K562 (cell line): Measurements from ENCODE around the gene FN1. TPM values are rescaled to one million over a fixed set of nuclear protein-coding genes. Genes with fewer than 3 reads are reported as not detected.
A peak's percentile ranks its signal among the peaks of the same experiment; 100 is the strongest.

Experiments
- ATAC-seq: fragments of 200-7000 bp; cut with Tn5 transposase; 3 replicates; pipeline ENCODE4 v1.9.1; 2020; ENCODE audit warnings: moderate library complexity
- BruUV-seq: library from RNA; stranded (reverse); fragments of 400-500 nt; replicated peaks from 2 replicates; lab custom pipeline; 2021; lab: Mats Ljungman, UMichigan
- CTCF ChIA-PET: fragments of 300-600 bp; formaldehyde crosslinking; extraction: SDS; loops from one replicate; lab custom pipeline; 2021; ENCODE audit warnings: low intra/inter-chr PET ratio; lab: Yijun Ruan, JAX
- POLR2A ChIA-PET: fragments of 300-600, 350-650 bp; sonication (Branson Sonifier 250); formaldehyde crosslinking; extraction: SDS; loops from one replicate; lab custom pipeline; 2021; ENCODE audit warnings: antibody characterized with exemption, inconsistent platforms; lab: Yijun Ruan, JAX
- DNase-seq, 4 experiments: peaks; one replicate each; pipeline versions ENCODE4 v3.0.0 to v3.0.0-alpha.2; 2011 to 2018; ENCODE audit warnings: low spot score in 3 of 4, mixed read lengths in 3 of 4; ENCODE audit errors: extremely low read depth in 1 of 4
- FAIRE-seq: peaks from 2 replicates; lab custom pipeline; 2011; peaks lifted over from hg19 to GRCh38; lab: Jason Lieb, UNC
- H2AFZ ChIP-seq: 2 replicates; pipeline ENCODE4 v1.6.0; 2011; ENCODE audit warnings: low read depth, low read length, control low read depth, inconsistent platforms
- H3K27ac ChIP-seq: fragments of 200-600 bp; 3 replicates; pipeline ENCODE4 v1.8.0; 2011; ENCODE audit warnings: low read depth, mild to moderate bottlenecking, control low read depth, inconsistent platforms, low read length, moderate library complexity, mixed read lengths; ENCODE audit errors: extremely low read depth
- H3K27me3 ChIP-seq, 2 experiments: fragments of 300-600 bp in 1 of 2; 2 replicates in 1 of 2; 3 replicates in 1 of 2; pipeline versions ENCODE4 v1.6.0 to v1.8.0; 2011; ENCODE audit warnings: inconsistent platforms in 2 of 2, low read length in 2 of 2, mild to moderate bottlenecking in 1 of 2, mixed read lengths in 1 of 2, moderate library complexity in 1 of 2; ENCODE audit not compliant: control insufficient read depth in 2 of 2, insufficient read depth in 2 of 2
- H3K36me3 ChIP-seq: fragments of 300-600 bp; 3 replicates; pipeline ENCODE4 v1.8.0; 2011; ENCODE audit warnings: mild to moderate bottlenecking, low read length, inconsistent platforms; ENCODE audit not compliant: control insufficient read depth, insufficient read depth
- H3K4me1 ChIP-seq, 2 experiments: fragments of 200-600 bp in 1 of 2; replicated peaks in 1 of 2; 2 replicates in 1 of 2; 3 replicates in 1 of 2; pipeline versions ENCODE4 v1.5.1 to v1.8.0; 2011; ENCODE audit warnings: inconsistent platforms in 2 of 2, low read length in 2 of 2, mild to moderate bottlenecking in 1 of 2, mixed read lengths in 1 of 2, moderate library complexity in 1 of 2; ENCODE audit not compliant: control insufficient read depth in 2 of 2, insufficient read depth in 2 of 2
- H3K4me2 ChIP-seq: 2 replicates; pipeline ENCODE4 v1.6.1; 2011; ENCODE audit warnings: low read length, control low read depth, inconsistent platforms, mixed read lengths; ENCODE audit not compliant: insufficient read depth
- H3K4me3 ChIP-seq: fragments of 200-600 bp; sonication (generic), shearing (Covaris generic); 2 replicates; pipeline ENCODE4 v1.5.1; 2016; ENCODE audit warnings: control low read depth, inconsistent platforms
- H3K79me2 ChIP-seq: fragments of 200-600 bp; 3 replicates; pipeline ENCODE4 v1.8.0; 2011; ENCODE audit warnings: low read length, inconsistent platforms; ENCODE audit not compliant: control insufficient read depth, insufficient read depth
- H3K9ac ChIP-seq, 2 experiments: 2 replicates each; pipeline versions ENCODE4 v1.6.0 to v1.6.1; 2011; ENCODE audit warnings: low read depth in 2 of 2, low read length in 2 of 2, control low read depth in 1 of 2, inconsistent platforms in 1 of 2, mild to moderate bottlenecking in 1 of 2, mixed read lengths in 1 of 2; ENCODE audit not compliant: insufficient read depth in 1 of 2
- H3K9me1 ChIP-seq: one replicate; pipeline ENCODE4 v1.6.0; 2011; ENCODE audit warnings: inconsistent platforms, mild to moderate bottlenecking, low read length, moderate library complexity; ENCODE audit not compliant: control insufficient read depth, insufficient read depth
- H3K9me3 ChIP-seq: replicated peaks from 2 replicates; pipeline ENCODE4 v1.5.1; 2011; ENCODE audit warnings: low read depth, low read length, inconsistent platforms; ENCODE audit not compliant: control insufficient read depth, insufficient read depth
- H4K20me1 ChIP-seq: replicated peaks from 2 replicates; pipeline ENCODE4 v1.6.1; 2011; ENCODE audit warnings: low read length, inconsistent platforms, mixed read lengths; ENCODE audit not compliant: control insufficient read depth, insufficient read depth
- PCBP1 ChIP-seq: fragments of 200-400 bp; formaldehyde crosslinking; IDR thresholded peaks from 2 replicates; pipeline ENCODE4 v1.6.1; 2018; ENCODE audit warnings: mild to moderate bottlenecking, low read depth, low read length; ENCODE audit not compliant: poor library complexity, severe bottlenecking
- SMARCC2 ChIP-seq: fragments of 450-650 bp; IDR thresholded peaks from 2 replicates; pipeline ENCODE4 v1.6.1; 2017; ENCODE audit warnings: antibody characterized with exemption, moderate library complexity, mild to moderate bottlenecking, low read depth
- ZFP91 ChIP-seq: sonication (generic); formaldehyde crosslinking; IDR thresholded peaks from 2 replicates; pipeline ENCODE4 v1.8.0; 2022; ENCODE audit warnings: mild to moderate bottlenecking, missing genetic modification reagents
- ZNF449 ChIP-seq: fragments of 250-450 bp; sonication (Bioruptor Pico); IDR thresholded peaks from 2 replicates; pipeline ENCODE4 v1.8.0; 2022; ENCODE audit warnings: moderate library complexity, mild to moderate bottlenecking, inconsistent platforms
- WGBS: fragments of 100-300 bp; shearing (Covaris generic); methylation state at CpG from one replicate; pipeline ENCODE4 v1.1.6; 2016; ENCODE audit warnings: low coverage, mixed read lengths; ENCODE audit not compliant: insufficient coverage; ENCODE audit errors: missing lambda C conversion rate; 5-methylcytosine and 5-hydroxymethylcytosine counted together
- in situ Hi-C: fragments of 300-500 bp; cut with MboI; formaldehyde crosslinking; loops from 4 replicates; pipeline ENCODE4 v1.15.0; 2018; ENCODE audit warnings: inconsistent platforms, mixed read lengths
- intact Hi-C: fragments of 100-400 bp; cut with micrococcal nuclease; formaldehyde crosslinking; loops from 2 replicates; pipeline ENCODE4 v1.14.2; 2022
- polyA plus RNA-seq, 8 experiments: library from polyadenylated mRNA; depleted of rRNA in 4 of 8; stranded (reverse) in 5 of 8; unstranded in 3 of 8; fragments of >200 nt; fragmentation: Nextera tagmentation in 2 of 8; fragmentation: Illumina TruSeq in 1 of 8; extraction: Ambion mirVana in 2 of 8; extraction: Trizol in 1 of 8; gene quantifications; 2 replicates each; pipeline versions ENCODE4 v1.2.1 to v1.2.3, GENCODE V29; 2011 to 2014; ENCODE audit warnings: inconsistent platforms in 1 of 8, missing spikeins in 1 of 8
- total RNA-seq, 7 experiments: library from RNA; depleted of rRNA in 6 of 7; stranded (reverse); fragments of >200 nt in 6 of 7; fragmentation: Illumina TruSeq in 2 of 7; extraction: Trizol in 2 of 7; gene quantifications; 2 replicates each; pipeline versions ENCODE4 v1.2.1 to v1.2.3, GENCODE V29; 2011 to 2021; ENCODE audit warnings: low replicate concordance in 1 of 7

FN1 gene
- total and polyA plus RNA-seq, 9 of the 15 experiments (the other 6 are each of a cell fraction or from before 2014, with no cell fraction given): 7.4 to 19.1 (median 11.2) TPM

- Histone ChIP-seq H3K79me2 (peaks cover 86% of the 10 kb centered on the region), H3K4me2 (no peak overlapping the region; the same call in 1 of the 2 replicates), H3K4me3 (no peak overlapping the region), H3K27ac (peak overlapping the region; percentile 24; the same call in 1 of the 3 replicates), H3K9ac (peak overlapping the region in 1 of 2 experiments; percentile 25; a peak in 1 of 4 replicates), H3K4me1 (peaks cover 0 to 13% of the 10 kb centered on the region in 2 experiments; a peak in 4 of 5 replicates), H2AFZ (no peak overlapping the region), H3K9me1 (no peaks in the 10 kb centered on the region), H3K9me3 (no peaks in the 10 kb centered on the region), H3K27me3 (no peaks in the 10 kb centered on the region), H3K36me3 (peaks cover 68% of the 10 kb centered on the region), H4K20me1 (no peaks in the 10 kb centered on the region)
- POLR2A ChIA-PET: no interaction called here
- ATAC-seq (no peak), FAIRE-seq (no peak), DNase-seq (no peak)
- in situ Hi-C loops (no loop called here), intact Hi-C loops (no loop called here)
- no TSS peak for BruUV-seq
- 67% methylated on average over 1 of the region's 1 CpG for WGBS
- TF ChIP-seq ZNF449 (CRISPR knock-in tag) (no peak), SMARCC2 (no peak), PCBP1 (no peak), ZFP91 (CRISPR knock-in tag) (no peak)
- CTCF ChIA-PET: no interaction called here
Observed at GRCh38 chr2:215314896-215315295, 121.0 kb downstream of the FN1 start.
